Small intestine (tissue), 7 donors: ENCODE data around the gene HAPLN3. TPM values are rescaled to one million over a fixed set of nuclear protein-coding genes. Genes with fewer than 3 reads are reported as not detected.

Experiments
- DNase-seq, 2 donors: peaks; one replicate each; pipeline versions ENCODE4 v3.0.0 to v3.0.0-alpha.2; 2013
- FAIRE-seq: peaks from 2 replicates; lab custom pipeline; 2012; peaks lifted over from hg19 to GRCh38; lab: Jason Lieb, UNC
- H3K27ac ChIP-seq, 3 donors: one replicate each; pipeline ENCODE4 v1.5.1; 2013; ENCODE audit warnings: low read length in 2 of 3, mild to moderate bottlenecking in 2 of 3, control low read depth in 1 of 3, inconsistent platforms in 1 of 3, low read depth in 1 of 3, moderate library complexity in 1 of 3
- H3K27me3 ChIP-seq, 3 donors: one replicate each; pipeline ENCODE4 v1.6.1; 2013; ENCODE audit warnings: low read length in 3 of 3, inconsistent platforms in 1 of 3; ENCODE audit not compliant: control insufficient read depth in 3 of 3, insufficient read depth in 3 of 3
- H3K36me3 ChIP-seq, 3 donors: one replicate each; pipeline ENCODE4 v1.6.1; 2013; ENCODE audit warnings: low read length in 3 of 3, inconsistent platforms in 1 of 3, low read depth in 1 of 3, mild to moderate bottlenecking in 1 of 3, moderate library complexity in 1 of 3; ENCODE audit not compliant: control insufficient read depth in 3 of 3, insufficient read depth in 2 of 3
- H3K4me1 ChIP-seq, 3 donors: one replicate each; pipeline ENCODE4 v1.6.1; 2013; ENCODE audit warnings: low read length in 2 of 3, inconsistent platforms in 1 of 3, low read depth in 1 of 3, mild to moderate bottlenecking in 1 of 3, moderate library complexity in 1 of 3; ENCODE audit not compliant: control insufficient read depth in 3 of 3, insufficient read depth in 2 of 3
- H3K4me3 ChIP-seq, 3 donors: one replicate each; pipeline ENCODE4 v1.5.1; 2013; ENCODE audit warnings: low read length in 3 of 3, control low read depth in 1 of 3, inconsistent platforms in 1 of 3, low read depth in 1 of 3, mild to moderate bottlenecking in 1 of 3, moderate library complexity in 1 of 3
- H3K9me3 ChIP-seq, 2 donors: one replicate each; pipeline ENCODE4 v1.6.1; 2013; ENCODE audit warnings: low read depth in 1 of 2, low read length in 1 of 2; ENCODE audit not compliant: control insufficient read depth in 2 of 2, insufficient read depth in 1 of 2
- WGBS, 3 donors: extraction: QIAGEN DNeasy Blood & Tissue Kit; methylation state at CpG; one replicate each; pipeline ENCODE4 v1.1.7; 2013; 5-methylcytosine and 5-hydroxymethylcytosine counted together
- polyA plus RNA-seq, 4 donors: library from polyadenylated mRNA; stranded (reverse) in 3 of 4; unstranded in 1 of 4; fragments of 200-250 nt in 3 of 4; fragments of 120-200 nt in 1 of 4; gene quantifications; one replicate each; pipeline versions ENCODE4 v1.2.1 to v1.2.3, GENCODE V29; 2013
- donor health status: healthy with polysubstance abuse.
- donor health status: control.
- donor health status: control.
- donor health status: Bipolar disorder and iron deficiency.
- donor health status: healthy.

Gene HAPLN3
- polyA plus RNA-seq, 4 donors: 0.27 to 7.6 (median 1.5) TPM; not detected in 1

DNA sequence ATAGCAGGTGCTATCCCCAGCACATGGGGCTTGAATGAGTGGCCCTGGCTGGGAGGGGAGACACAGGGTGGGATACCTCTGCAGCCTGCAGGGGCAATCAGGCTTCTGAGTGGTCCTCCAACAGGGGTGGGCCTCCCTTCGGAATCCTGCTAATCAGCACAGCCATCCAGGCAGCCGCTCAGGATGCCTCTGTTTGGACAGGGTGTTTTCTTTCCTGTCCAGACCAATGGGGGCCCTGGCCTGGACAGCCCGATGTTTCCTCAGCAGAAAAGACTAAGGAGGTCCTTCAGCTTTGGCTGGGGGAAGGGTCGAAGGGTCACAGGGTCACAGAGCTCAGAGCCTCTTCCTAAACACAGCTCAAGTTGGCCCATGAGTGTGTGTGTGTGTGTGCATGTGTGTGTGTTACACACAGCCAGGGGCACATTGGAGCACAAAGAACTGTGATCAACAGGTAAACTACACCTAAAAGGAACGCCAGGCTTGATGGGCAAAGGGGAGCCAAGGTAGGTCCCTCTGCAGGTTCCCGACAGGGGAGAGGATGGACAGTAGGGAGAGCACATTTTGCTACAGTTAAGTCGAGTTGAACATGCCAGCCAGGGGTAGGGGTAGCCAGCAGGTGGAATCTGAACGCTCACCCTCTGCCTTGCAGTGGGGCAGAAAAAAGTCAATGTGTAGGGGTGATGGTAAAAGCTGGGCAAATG, 1.1 kb upstream of the HAPLN3 start:
- H3K27ac ChIP-seq: no peak overlapping the region
- no peak for FAIRE-seq
- H3K9me3 ChIP-seq: no peaks in the 10 kb centered on the region
- WGBS, 3 donors: 76 to 79% (median 79%) methylated on average over 8 of the region's 8 CpGs
- DNase-seq: no peak
- peaks cover 0 to 8% (median 0%) of the 10 kb centered on the region in 3 donors for H3K36me3 ChIP-seq
- no peak overlapping the region for H3K4me3 ChIP-seq
- H3K4me1 ChIP-seq: no peaks in the 10 kb centered on the region
- H3K27me3 ChIP-seq: peaks cover 0 to 24% (median 0%) of the 10 kb centered on the region in 3 donors

DNA sequence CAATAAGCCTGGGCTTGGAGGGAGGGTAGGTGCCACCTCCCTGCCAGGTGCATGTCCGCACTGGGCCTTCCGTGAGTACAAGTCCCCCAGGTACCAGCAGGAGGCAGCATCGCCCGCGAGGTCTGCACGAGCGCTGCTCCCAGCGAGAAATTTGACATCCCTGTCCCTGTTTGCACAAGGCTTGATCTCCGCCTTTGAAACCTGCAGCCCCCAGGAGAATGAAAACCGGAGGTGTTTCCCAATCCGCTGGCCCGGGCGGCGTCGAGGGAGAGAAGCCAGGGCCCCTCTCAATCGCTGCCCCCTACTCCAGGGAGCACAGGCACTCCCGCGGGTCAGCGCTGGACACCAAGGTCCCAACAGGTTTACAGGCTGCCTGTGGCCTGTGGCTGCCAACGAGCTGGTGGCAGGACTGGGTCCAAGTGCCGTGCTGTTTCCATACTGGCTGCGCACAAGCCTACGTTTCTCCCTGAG, 961 bp downstream of the HAPLN3 start:
- Histone ChIP-seq H3K4me1 (no peaks in the 10 kb centered on the region), H3K27ac (no peak overlapping the region), H3K9me3 (no peaks in the 10 kb centered on the region), H3K27me3 (peaks cover 0 to 24% (median 0%) of the 10 kb centered on the region in 3 donors), H3K4me3 (peak overlapping the region in 2 of 3 donors; percentile 57 to 58), H3K36me3 (no peaks in the 10 kb centered on the region)
- 2 to 5% (median 3%) methylated on average over 22 to 23 of the region's 23 CpGs for WGBS, 3 donors
- no peak for FAIRE-seq
- DNase-seq: peak; percentile 38 to 75

DNA sequence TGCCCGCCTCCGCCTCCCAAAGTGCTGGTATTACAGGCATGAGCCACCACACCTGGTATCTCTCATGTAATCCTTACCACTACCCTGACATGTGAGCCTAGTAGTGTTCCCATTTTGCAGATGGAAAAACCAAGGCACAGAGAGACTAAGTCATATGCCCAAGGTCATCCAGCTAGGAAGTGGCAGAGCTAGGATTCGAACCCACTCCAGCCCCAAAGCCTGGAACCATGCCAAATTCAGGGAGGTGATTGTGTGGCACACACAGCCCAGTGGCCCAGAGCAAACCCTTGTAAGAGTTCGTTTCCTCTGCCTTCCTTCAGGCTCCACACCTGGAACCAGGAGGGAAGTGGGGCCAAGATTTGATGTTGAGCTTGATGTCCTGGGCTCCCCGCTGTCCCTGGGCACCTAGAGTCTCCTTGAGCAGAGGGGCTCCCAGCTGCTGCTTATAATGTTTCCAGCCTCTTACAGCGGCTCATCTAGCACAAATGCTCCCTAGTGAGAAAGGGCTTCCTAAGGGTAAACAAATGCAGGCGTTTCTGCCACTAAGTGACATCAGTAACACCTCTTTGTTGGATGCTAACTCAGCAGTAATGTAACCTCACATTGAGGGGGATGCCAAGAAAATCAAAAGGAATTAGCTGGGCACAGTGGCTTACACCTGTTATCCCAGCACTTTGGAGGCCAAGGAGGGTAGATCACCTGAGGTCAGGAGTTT, 3.6 kb downstream of the HAPLN3 start:
- Histone ChIP-seq H3K27me3 (peaks cover 0 to 24% (median 0%) of the 10 kb centered on the region in 3 donors), H3K9me3 (no peaks in the 10 kb centered on the region), H3K4me1 (no peaks in the 10 kb centered on the region), H3K36me3 (no peaks in the 10 kb centered on the region), H3K4me3 (no peak overlapping the region), H3K27ac (no peak overlapping the region)
- 66 to 85% (median 79%) methylated on average over 7 of the region's 7 CpGs for WGBS, 3 donors
- FAIRE-seq: no peak
- no peak for DNase-seq

DNA sequence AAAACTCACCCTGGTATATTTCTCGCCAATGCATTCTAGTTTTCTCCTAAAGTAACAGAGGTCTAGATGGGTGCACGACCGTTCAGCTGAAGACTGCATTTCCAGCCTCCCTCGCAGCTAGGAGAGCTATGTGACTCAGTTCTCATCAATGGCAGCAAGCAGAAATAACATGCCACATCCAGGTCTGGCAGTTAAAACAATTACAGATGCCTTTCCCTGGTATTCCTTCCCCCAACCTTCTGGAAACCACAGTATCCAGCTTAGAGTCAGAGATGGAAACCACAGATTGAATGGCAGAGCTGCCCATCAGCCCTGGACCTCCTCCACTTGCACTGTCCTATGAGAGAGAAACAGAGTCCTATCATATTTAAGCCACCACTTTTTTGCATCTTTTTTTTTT, 4.8 kb downstream of the HAPLN3 start:
- FAIRE-seq (no peak), DNase-seq (no peak)
- Histone ChIP-seq H3K36me3 (no peaks in the 10 kb centered on the region), H3K4me3 (no peak overlapping the region), H3K9me3 (no peaks in the 10 kb centered on the region), H3K4me1 (no peaks in the 10 kb centered on the region), H3K27ac (no peak overlapping the region), H3K27me3 (peaks cover 0 to 21% (median 0%) of the 10 kb centered on the region in 3 donors)
- WGBS, 3 donors: 36 to 73% (median 40%) methylated on average over 4 of the region's 4 CpGs

DNA sequence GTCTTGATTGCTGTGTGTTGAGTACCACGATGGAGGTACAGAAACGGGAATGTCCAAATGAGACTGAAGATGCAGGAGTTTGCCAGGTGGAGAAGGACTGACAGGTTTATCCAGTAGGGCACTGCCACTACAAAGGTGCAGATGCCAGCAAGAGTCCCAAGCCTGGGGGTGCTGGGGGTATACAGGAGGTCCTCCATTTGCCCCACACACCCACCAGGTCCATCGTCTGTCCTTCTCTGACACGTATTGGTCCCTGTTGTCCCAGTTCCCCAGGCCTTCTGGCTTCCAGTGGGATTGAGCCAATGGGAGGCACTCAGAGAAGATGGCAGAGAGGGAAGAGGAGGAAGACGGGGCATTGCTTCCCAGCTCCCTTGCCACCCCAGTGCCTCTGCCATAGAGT, 6.6 kb downstream of the HAPLN3 start:
- DNase-seq (no peak), FAIRE-seq (no peak)
- 82 to 90% (median 87%) methylated on average over 5 of the region's 5 CpGs for WGBS, 3 donors
- Histone ChIP-seq H3K4me3 (no peak overlapping the region), H3K36me3 (no peaks in the 10 kb centered on the region), H3K9me3 (no peaks in the 10 kb centered on the region), H3K4me1 (no peaks in the 10 kb centered on the region), H3K27me3 (peaks cover 0 to 4% (median 0%) of the 10 kb centered on the region in 3 donors), H3K27ac (no peak overlapping the region)

DNA sequence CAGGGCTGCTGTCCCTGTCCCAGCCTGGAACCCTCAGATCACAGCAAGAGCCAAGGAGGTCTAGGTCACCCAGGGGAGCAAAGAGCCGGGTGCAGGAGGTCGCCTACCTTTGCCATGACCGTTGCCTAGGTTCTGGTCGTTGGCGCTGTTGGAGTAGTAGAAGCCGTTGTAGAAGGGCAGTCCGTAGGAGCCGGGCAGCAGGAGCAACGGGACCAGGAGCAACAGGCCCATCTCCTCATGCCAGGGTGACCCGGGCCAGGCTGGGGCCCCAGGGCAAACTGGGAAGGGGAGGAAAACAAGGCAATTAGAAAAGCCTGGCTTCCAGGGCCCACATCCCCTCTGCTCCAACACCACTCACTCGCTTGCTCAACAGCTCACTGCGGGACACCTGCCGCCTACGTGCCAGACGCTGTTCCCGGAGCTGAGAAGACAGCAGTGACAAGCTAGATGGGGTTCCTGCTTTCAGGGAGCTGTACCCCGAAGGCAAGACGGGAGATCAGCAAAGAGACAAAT, 8.2 kb downstream of the HAPLN3 start:
- Histone ChIP-seq H3K4me1 (no peaks in the 10 kb centered on the region), H3K9me3 (no peaks in the 10 kb centered on the region), H3K27me3 (no peaks in the 10 kb centered on the region), H3K36me3 (no peaks in the 10 kb centered on the region), H3K4me3 (no peak overlapping the region), H3K27ac (no peak overlapping the region)
- DNase-seq: no peak
- 84 to 92% (median 92%) methylated on average over 18 of the region's 18 CpGs for WGBS, 3 donors
- FAIRE-seq: no peak

DNA sequence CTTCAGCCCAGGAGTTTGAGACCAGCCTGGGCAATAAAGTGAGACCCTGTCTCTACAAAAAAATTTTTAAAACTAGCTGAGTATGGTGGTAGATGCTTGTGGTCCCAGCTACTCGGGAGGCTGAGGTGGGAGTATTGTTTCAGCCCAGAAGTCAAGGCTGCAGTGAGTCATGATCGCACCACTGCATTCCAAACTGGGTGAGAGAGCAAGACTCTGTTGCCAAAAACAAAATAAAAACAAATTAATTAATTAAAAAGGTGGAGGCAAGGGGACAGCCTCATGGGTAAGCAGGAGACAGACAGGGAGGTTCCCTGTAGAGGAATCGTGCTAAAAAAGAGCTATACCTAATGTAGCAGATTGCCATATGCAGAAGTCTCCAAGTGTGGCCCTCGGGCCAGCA, 12.6 kb downstream of the HAPLN3 start:
- H3K4me1 ChIP-seq: no peaks in the 10 kb centered on the region
- H3K4me3 ChIP-seq: no peak overlapping the region
- 75 to 86% (median 79%) methylated on average over 4 of the region's 4 CpGs for WGBS, 3 donors
- DNase-seq (no peak), FAIRE-seq (no peak)
- peaks cover 0 to 2% (median 0%) of the 10 kb centered on the region in 3 donors for H3K36me3 ChIP-seq
- H3K9me3 ChIP-seq: no peaks in the 10 kb centered on the region
- no peaks in the 10 kb centered on the region for H3K27me3 ChIP-seq
- no peak overlapping the region for H3K27ac ChIP-seq

DNA sequence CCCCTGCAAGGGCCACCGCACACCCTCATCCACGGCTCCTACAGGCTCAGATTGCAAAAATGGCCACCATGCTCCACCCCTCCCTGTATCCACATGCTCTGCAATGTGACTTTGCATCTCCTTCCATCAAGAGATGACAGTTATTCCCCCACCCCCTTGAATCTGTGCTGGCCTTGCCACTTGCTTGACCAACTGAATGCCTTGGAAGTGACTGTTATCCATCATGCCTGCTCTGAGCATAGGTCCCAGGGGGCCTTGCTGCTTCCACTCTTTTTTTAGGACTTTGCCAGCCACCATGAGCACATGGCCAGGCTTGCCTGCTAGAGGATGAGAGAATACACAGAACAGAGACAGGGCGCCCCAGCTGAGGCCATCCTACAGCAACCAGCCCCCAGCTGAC, 13.6 kb downstream of the HAPLN3 start:
- no peaks in the 10 kb centered on the region for H3K9me3 ChIP-seq
- H3K27me3 ChIP-seq: no peaks in the 10 kb centered on the region
- no peak overlapping the region for H3K4me3 ChIP-seq
- 90 to 95% (median 92%) methylated on average over 3 of the region's 3 CpGs for WGBS, 3 donors
- H3K27ac ChIP-seq: no peak overlapping the region
- FAIRE-seq: no peak
- H3K4me1 ChIP-seq: no peaks in the 10 kb centered on the region
- peaks cover 0 to 2% (median 0%) of the 10 kb centered on the region in 3 donors for H3K36me3 ChIP-seq
- no peak for DNase-seq
